RWPE2 (cell line): ENCODE results near the gene DPPA4.

Experiments
- ATAC-seq: fragments of 200-7000 bp; cut with Tn5 transposase; 3 replicates; pipeline ENCODE4 v1.9.1; 2021; ENCODE audit warnings: low read depth
- DNase-seq: peaks from one replicate; pipeline ENCODE4 v3.0.0-alpha.2; 2020; ENCODE audit warnings: low spot score
- H3K27ac ChIP-seq: fragments of 450-650 bp; 2 replicates; pipeline ENCODE4 v1.5.1; 2017; ENCODE audit warnings: mild to moderate bottlenecking; ENCODE audit not compliant: poor library complexity, severe bottlenecking
- H3K27me3 ChIP-seq: fragments of 250-450 bp; sonication (Bioruptor Pico); 2 replicates; pipeline ENCODE4 v1.5.1; 2021; ENCODE audit warnings: mild to moderate bottlenecking, moderate library complexity; ENCODE audit not compliant: insufficient read depth, poor library complexity, severe bottlenecking
- H3K36me3 ChIP-seq: fragments of 250-450 bp; sonication (Bioruptor Pico); 2 replicates; pipeline ENCODE4 v1.5.1; 2020; ENCODE audit warnings: low read depth, mild to moderate bottlenecking, moderate library complexity
- H3K4me1 ChIP-seq: fragments of 250-450 bp; sonication (Bioruptor Pico); 2 replicates; pipeline ENCODE4 v1.5.1; 2021; ENCODE audit warnings: mild to moderate bottlenecking, moderate library complexity; ENCODE audit not compliant: insufficient read depth, poor library complexity, severe bottlenecking
- H3K4me3 ChIP-seq: fragments of 250-450 bp; sonication (Bioruptor Pico); 2 replicates; pipeline ENCODE4 v1.5.1; 2021; ENCODE audit warnings: mild to moderate bottlenecking, moderate library complexity; ENCODE audit not compliant: severe bottlenecking
- H3K9me3 ChIP-seq: fragments of 250-450 bp; sonication (Bioruptor Pico); 2 replicates; pipeline ENCODE4 v1.5.1; 2021; ENCODE audit warnings: mild to moderate bottlenecking, moderate library complexity; ENCODE audit not compliant: severe bottlenecking
- CTCF ChIP-seq: fragments of 450-650 bp; IDR thresholded peaks from one replicate; pipeline ENCODE4 v1.5.1; 2017; ENCODE audit warnings: mild to moderate bottlenecking, moderate library complexity; ENCODE audit not compliant: poor library complexity, severe bottlenecking

The DPPA4 gene

DNA sequence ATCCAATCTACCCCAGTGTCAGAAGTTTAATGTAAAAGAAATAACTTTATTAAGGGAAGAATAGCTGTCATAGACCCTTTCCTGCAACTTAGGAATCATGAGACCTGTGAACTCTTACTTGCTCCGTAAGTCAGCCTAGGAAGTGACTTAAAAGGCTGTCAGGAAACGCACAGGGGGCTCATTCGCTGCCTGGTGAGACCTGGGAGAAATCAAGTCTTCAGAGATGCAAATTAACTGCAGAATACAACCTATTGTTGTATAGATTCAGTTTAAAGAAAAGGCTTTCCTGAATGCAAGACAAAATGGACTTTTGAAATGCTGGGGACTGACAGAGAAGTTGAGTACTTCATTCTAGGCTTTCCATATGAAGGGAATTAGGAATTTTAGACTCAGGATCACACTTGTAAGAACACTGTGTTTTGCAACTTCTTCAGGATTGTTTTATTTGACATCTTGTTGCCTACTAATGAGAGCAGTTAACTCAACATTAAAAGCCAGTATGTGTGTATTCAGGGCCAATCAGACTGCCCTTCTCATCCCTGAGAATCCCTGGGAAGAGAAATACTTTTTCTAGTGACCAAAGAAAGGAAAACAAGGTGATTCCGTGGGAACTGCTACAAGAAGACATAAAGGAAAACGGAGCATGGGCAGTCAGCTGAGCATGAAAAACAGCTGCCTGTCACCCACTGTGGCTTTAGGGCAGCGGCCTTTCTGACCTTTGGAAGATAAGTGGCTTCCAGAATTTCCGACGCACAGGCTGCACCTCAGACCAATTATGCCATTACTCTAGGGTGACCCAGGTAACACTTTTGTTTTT, 18.5 kb upstream of the DPPA4 start:
- ATAC-seq, result no peak
- H3K4me3 ChIP-seq, result no peak overlapping the region
- H3K27me3 ChIP-seq, result peaks cover 4% of the 10 kb centered on the region
- DNase-seq, result no peak
- no peaks in the 10 kb centered on the region for H3K4me1 ChIP-seq
- TF ChIP-seq CTCF, result no peak
- H3K27ac ChIP-seq, result no peak overlapping the region
- no peaks in the 10 kb centered on the region for H3K9me3 ChIP-seq
- H3K36me3 ChIP-seq, result no peaks in the 10 kb centered on the region

DNA sequence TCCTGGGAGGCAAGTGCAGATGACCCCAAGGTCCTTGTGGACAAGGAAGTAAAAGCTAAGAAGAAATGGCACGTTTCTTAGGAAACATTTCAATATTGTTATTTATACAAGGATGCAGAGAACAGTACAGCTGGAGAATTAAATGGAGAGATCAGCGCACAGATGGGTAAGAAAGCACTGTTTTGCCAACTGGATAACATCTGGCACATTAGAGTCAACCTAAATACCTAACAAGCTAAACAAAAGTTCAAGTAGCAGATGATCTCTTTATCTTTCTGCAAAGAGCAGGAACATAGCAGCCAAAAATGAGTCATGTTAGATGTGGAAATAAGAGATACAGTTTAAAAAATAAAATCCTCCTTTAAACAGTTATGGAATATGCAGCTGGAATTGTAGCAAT, 15.7 kb upstream of the DPPA4 start:
- Histone ChIP-seq H3K4me1 (no peaks in the 10 kb centered on the region), H3K27me3 (peaks cover 4% of the 10 kb centered on the region), H3K9me3 (no peaks in the 10 kb centered on the region), H3K36me3 (no peaks in the 10 kb centered on the region), H3K4me3 (no peak overlapping the region), H3K27ac (no peak overlapping the region)
- no peak for TF ChIP-seq CTCF
- no peak for DNase-seq
- ATAC-seq, result no peak

DNA sequence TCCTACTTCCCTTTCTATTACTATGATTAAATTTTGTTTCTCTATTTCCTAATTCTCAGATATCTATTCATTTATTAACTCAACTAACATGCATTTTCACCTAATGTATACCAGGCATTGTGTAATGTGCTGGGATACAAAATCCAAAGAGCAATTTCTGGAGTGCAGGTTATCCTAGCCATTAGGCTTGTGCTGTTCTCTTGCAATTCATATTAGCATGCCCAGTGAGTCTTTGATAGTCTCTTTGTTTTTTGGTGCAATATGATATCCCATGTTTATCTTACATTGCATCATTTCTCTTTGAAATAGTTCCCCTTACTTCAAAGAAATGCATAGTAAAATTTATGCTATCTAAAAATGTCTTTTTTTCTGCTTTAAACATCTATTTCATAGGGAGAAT, 13.9 kb upstream of the DPPA4 start:
- no peaks in the 10 kb centered on the region for H3K36me3 ChIP-seq
- H3K4me3 ChIP-seq, result no peak overlapping the region
- H3K4me1 ChIP-seq, result no peaks in the 10 kb centered on the region
- no peak for DNase-seq
- no peak overlapping the region for H3K27ac ChIP-seq
- no peak for TF ChIP-seq CTCF
- H3K27me3 ChIP-seq, result peaks cover 4% of the 10 kb centered on the region
- no peaks in the 10 kb centered on the region for H3K9me3 ChIP-seq
- no peak for ATAC-seq

DNA sequence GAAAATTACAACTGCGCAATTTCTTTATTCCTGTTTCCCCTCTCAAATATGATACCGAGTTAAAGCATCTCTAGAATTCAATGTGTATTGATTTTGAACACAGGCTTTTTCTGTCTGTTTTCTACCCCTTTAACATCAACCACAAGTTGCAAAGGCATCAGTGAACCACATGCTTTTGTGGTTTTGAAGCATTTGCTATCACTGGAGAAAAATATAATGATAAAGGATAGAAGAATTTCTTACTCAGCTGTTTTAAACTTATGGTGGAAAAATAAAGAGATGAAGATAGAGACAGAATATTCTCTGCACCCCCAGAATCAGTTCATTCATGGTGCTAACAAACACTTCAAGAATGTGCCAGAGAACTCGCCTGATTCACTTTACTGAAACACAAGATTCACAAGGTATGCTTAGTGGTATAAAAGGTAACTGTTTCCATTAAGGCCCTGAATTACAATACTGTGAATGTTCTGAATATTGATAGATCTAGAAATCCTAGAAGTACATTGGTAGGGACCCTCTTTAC, 9.5 kb upstream of the DPPA4 start:
- no peak overlapping the region for H3K27ac ChIP-seq
- TF ChIP-seq CTCF, result no peak
- no peaks in the 10 kb centered on the region for H3K27me3 ChIP-seq
- ATAC-seq (no peak), DNase-seq (no peak)
- H3K9me3 ChIP-seq, result no peaks in the 10 kb centered on the region
- H3K4me3 ChIP-seq, result no peak overlapping the region
- H3K36me3 ChIP-seq, result no peaks in the 10 kb centered on the region
- H3K4me1 ChIP-seq, result no peaks in the 10 kb centered on the region

- no peaks in the 10 kb centered on the region for H3K27me3 ChIP-seq
- no peaks in the 10 kb centered on the region for H3K36me3 ChIP-seq
- TF ChIP-seq CTCF, result no peak
- no peak overlapping the region for H3K4me3 ChIP-seq
- DNase-seq (no peak), ATAC-seq (no peak)
- H3K27ac ChIP-seq, result no peak overlapping the region
- no peaks in the 10 kb centered on the region for H3K9me3 ChIP-seq
- no peaks in the 10 kb centered on the region for H3K4me1 ChIP-seq
These were observed 8.8 kb upstream of the DPPA4 start for GRCh38 chr3:109346099-109346498.
